Measurements from ENCODE around the gene OXCT1. TPM values are rescaled to one million over a fixed set of nuclear protein-coding genes. Genes with fewer than 3 reads are reported as not detected.

The OXCT1 gene
- total and polyA plus RNA-seq, 9 of the 15 experiments (the other 6 are each of a cell fraction or from before 2014, with no cell fraction given), result 24.7 to 61.2 (median 41.9) TPM

GRCh38 chr5:41707853-41708603 lies 162.2 kb downstream of the OXCT1 start:
- H4K20me1 ChIP-seq (replicated peaks; ENCODE audit: control insufficient read depth, insufficient read depth, low read length), result no peaks in the 10 kb centered on the region
- in situ Hi-C loops (cut with MboI) (no loop called here), intact Hi-C loops (cut with micrococcal nuclease) (loop anchor here (1.0 kb wide), 1 partner anchor 135 kb away; no protein-coding TSS in a partner anchor)
- H3K9me1 ChIP-seq (ENCODE audit: control insufficient read depth, insufficient read depth, low read length), result no peaks in the 10 kb centered on the region
- H3K4me3 ChIP-seq, result no peak overlapping the region
- no peaks in the 10 kb centered on the region for H3K4me1 ChIP-seq (replicated peaks in 1 of 2; ENCODE audit: control insufficient read depth in 2 of 2, insufficient read depth in 2 of 2, low read length in 2 of 2)
- no peak overlapping the region for H3K4me2 ChIP-seq (ENCODE audit: insufficient read depth, low read length)
- ChIA-PET POLR2A (interaction anchor here (0.8 kb wide), 1 partner anchor 350 kb away, joined by 3 read pairs; no protein-coding TSS in a partner anchor), CTCF (ENCODE audit: low intra/inter-chr PET ratio) (interaction anchor here (0.6 to 1.5 kb wide), 2 partner anchors 135 to 1052 kb away, joined by 4 to 9 read pairs; no protein-coding TSS in a partner anchor)
- DNase-seq (ENCODE audit: extremely low read depth in 1 of 4, low spot score in 3 of 4), result peak in 2 of 4 experiments; percentile 29 to 31
- peak; percentile 15 for FAIRE-seq
- H3K9me3 ChIP-seq (replicated peaks; ENCODE audit: control insufficient read depth, insufficient read depth, low read depth, low read length), result no peaks in the 10 kb centered on the region
- H2AFZ ChIP-seq (ENCODE audit: low read depth, low read length), result no peak overlapping the region
- H3K27ac ChIP-seq (ENCODE audit: extremely low read depth, low read depth, low read length), result no peak overlapping the region
- peak; percentile 89 for ATAC-seq
- H3K36me3 ChIP-seq (ENCODE audit: control insufficient read depth, insufficient read depth, low read length), result no peaks in the 10 kb centered on the region
- no peak overlapping the region for H3K9ac ChIP-seq (ENCODE audit: insufficient read depth in 1 of 2, low read depth in 2 of 2, low read length in 2 of 2)
- WGBS (ENCODE audit: insufficient coverage, low coverage, missing lambda C conversion rate), result 3% methylated on average over 4 of the region's 4 CpGs
- TF ChIP-seq REST (IDR thresholded peaks at IDR 0.05; ENCODE audit: borderline replicate concordance) (peak; percentile 31; the same call in 1 of the 2 replicates), REST (CRISPR knock-in tag; IDR thresholded peaks at IDR 0.05; ENCODE audit: low read depth) (no peak), NFXL1 (CRISPR knock-in tag; IDR thresholded peaks at IDR 0.05) (no peak), CTCF (IDR thresholded peaks at IDR 0.05 in 2 of 3, conservative IDR thresholded peaks at IDR 0.05 in 1 of 3; ENCODE audit: insufficient read depth in 2 of 3, low read depth in 1 of 3, low read length in 3 of 3) (peak; percentile 36 to 57 (median 41); a peak in 3 of 6 replicates), RAD21 (CRISPR knock-in tag; conservative IDR thresholded peaks at IDR 0.05 in 1 of 2, IDR thresholded peaks at IDR 0.05 in 1 of 2) (peak; percentile 42 to 80; a peak in 3 of 4 replicates)
- no peaks in the 10 kb centered on the region; a peak in 1 of 5 replicates for H3K27me3 ChIP-seq (ENCODE audit: control insufficient read depth in 2 of 2, insufficient read depth in 2 of 2, low read length in 2 of 2)
- no peaks in the 10 kb centered on the region for H3K79me2 ChIP-seq (ENCODE audit: control insufficient read depth, insufficient read depth, low read length)
- no TSS peak for BruUV-seq (replicated peaks)

Measured in K562 (cell line).